Fibroblast of pulmonary artery (primary cell): ENCODE measurements around the gene ABAT.
A peak's percentile ranks its signal among the peaks of the same experiment; 100 is the strongest.

ENCODE experiments used
- DNase-seq: peaks from one replicate; pipeline ENCODE4 v3.0.0-alpha.2; 2010; ENCODE audit warnings: low read depth
- H3K4me3 ChIP-seq: replicated peaks from 2 replicates; pipeline ENCODE4 v1.5.1; 2011; ENCODE audit warnings: low read depth, mild to moderate bottlenecking, control low read depth, low read length, moderate library complexity
- TF ChIP-seq, protein P1 (sequence below): IDR thresholded peaks from 2 replicates; pipeline ENCODE4 v1.5.1; 2011; ENCODE audit warnings: mild to moderate bottlenecking, control low read depth, low read length, inconsistent platforms; ENCODE audit errors: missing control alignments

ABAT gene

GRCh38 chr16:8828541-8829165 is 154.2 kb downstream of the ABAT start:
- peak; percentile 49 for DNase-seq

DNA sequence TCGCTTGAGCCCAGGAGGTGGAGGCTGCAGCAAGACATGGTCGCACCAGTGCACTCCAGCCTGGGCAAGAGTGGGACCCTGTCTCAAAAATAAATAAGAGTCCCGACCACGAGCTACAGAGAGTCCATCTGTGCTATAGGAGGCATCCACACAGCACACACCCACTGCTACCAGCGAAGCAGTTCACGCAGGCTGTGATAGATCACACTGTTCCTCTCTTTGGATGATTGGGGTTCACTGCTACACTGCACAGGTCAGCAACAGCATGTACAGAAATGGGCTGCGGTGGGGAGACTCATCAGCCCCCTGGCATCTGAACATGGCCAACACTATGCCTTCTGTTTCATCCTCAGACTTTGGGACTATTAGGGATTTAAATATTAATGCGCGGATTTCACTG is 157.0 kb downstream of the ABAT start:
- no peak for DNase-seq
- TF ChIP-seq, protein P1, sequence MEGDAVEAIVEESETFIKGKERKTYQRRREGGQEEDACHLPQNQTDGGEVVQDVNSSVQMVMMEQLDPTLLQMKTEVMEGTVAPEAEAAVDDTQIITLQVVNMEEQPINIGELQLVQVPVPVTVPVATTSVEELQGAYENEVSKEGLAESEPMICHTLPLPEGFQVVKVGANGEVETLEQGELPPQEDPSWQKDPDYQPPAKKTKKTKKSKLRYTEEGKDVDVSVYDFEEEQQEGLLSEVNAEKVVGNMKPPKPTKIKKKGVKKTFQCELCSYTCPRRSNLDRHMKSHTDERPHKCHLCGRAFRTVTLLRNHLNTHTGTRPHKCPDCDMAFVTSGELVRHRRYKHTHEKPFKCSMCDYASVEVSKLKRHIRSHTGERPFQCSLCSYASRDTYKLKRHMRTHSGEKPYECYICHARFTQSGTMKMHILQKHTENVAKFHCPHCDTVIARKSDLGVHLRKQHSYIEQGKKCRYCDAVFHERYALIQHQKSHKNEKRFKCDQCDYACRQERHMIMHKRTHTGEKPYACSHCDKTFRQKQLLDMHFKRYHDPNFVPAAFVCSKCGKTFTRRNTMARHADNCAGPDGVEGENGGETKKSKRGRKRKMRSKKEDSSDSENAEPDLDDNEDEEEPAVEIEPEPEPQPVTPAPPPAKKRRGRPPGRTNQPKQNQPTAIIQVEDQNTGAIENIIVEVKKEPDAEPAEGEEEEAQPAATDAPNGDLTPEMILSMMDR = no peak
- H3K4me3 ChIP-seq = no peak overlapping the region

More at GRCh38 chr16:8828541-8829165, 154.2 kb downstream of the ABAT start:
- no peak overlapping the region for H3K4me3 ChIP-seq
- TF ChIP-seq, protein P1 = no peak

GRCh38 chr16:8831871-8832716 is 157.7 kb downstream of the ABAT start:
- DNase-seq = no peak
- TF ChIP-seq, protein P1 = no peak
- H3K4me3 ChIP-seq = no peak overlapping the region

GRCh38 chr16:8832717-8833105 is 158.3 kb downstream of the ABAT start:
- no peak overlapping the region for H3K4me3 ChIP-seq
- DNase-seq = no peak
- TF ChIP-seq, protein P1 = no peak
